LNCAP (cell line): ENCODE measurements around the gene JMJD8.

Experiments used
- TF ChIP-seq, protein P1 (sequence below): fragments of 450-650 bp; IDR thresholded peaks from 2 replicates; pipeline ENCODE4 v1.5.1; 2017; ENCODE audit warnings: mild to moderate bottlenecking

Gene JMJD8

DNA sequence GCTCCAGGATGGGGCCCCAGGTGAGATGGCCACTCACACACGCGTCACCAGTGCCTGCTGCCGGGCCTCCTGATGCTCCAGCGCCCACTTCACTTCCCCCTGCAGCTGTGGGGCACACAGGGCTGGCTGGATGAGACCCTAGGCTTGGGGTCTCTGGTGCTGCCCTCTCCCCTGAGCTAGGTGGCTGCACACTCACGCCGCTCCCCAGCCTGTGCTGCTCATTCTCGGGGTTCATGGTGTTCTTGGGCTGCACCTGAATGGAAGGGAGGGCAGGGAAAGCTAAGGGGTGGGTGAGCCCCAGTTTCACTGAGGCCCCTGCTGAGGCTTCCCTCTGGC is 40.9 kb upstream of the JMJD8 start:
- TF ChIP-seq, protein P1, sequence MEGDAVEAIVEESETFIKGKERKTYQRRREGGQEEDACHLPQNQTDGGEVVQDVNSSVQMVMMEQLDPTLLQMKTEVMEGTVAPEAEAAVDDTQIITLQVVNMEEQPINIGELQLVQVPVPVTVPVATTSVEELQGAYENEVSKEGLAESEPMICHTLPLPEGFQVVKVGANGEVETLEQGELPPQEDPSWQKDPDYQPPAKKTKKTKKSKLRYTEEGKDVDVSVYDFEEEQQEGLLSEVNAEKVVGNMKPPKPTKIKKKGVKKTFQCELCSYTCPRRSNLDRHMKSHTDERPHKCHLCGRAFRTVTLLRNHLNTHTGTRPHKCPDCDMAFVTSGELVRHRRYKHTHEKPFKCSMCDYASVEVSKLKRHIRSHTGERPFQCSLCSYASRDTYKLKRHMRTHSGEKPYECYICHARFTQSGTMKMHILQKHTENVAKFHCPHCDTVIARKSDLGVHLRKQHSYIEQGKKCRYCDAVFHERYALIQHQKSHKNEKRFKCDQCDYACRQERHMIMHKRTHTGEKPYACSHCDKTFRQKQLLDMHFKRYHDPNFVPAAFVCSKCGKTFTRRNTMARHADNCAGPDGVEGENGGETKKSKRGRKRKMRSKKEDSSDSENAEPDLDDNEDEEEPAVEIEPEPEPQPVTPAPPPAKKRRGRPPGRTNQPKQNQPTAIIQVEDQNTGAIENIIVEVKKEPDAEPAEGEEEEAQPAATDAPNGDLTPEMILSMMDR: no peak

DNA sequence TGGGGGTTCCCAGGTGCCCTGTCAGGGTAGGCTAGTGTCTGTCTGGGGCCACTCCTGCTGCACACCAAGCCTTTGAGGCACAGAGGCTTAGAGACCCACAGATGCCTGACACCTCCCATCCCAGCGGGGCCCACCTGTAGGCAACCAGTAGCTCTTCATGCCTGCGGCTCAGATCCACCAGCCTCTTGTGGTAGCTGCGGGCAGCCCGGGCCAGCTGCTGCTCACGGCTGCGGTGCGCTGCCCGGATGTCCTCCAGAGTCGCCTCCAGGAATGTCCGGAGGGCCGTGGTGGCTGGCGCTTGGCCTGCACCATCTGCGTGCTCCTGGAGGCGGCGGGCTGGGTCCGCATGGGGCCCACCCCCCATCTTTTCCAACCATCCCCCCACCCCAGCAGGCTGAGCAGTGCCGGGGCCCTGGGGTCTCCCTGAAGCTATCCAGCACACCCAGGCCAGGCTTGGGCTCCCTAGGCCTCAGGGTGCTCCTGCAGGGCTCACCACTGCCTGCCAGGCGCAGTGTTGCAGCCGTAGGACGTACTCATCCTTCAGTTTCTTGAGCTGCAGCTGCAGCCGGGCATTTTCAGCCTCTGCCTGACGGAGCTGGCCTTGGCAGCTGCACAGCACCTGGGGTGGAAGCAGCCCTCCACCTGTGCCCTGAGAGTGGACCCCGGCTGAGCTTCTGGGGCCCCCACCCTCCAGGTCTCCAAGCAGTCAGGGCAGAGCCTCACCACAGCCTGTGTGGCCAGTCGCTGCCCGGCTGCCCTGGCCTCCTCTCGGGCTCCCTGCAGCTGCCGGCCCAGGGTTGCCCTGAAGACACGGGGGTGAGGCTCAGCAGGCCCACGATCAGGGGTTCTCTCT is 40.3 kb upstream of the JMJD8 start:
- TF ChIP-seq, protein P1: no peak

DNA sequence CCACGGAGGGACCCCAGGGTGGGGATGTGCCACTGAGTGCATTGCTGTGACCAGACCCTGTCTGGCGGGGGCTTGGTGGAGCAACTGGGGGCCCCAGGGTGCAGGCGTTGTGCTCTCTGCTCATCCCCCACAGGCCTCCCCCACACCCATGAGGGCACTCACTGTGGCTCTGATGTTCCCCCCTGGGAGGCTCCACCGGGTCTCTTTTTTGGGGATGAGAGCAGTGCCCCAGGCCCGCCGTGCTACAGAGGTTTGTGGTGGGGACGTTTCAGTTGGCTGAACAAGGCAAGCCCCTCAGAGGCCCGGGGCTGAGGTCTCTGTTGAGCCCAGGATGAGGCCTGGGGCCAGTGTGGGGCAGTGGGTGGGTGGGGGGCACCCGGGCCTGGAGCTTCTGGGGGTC is 39.6 kb upstream of the JMJD8 start:
- TF ChIP-seq, protein P1: no peak

DNA sequence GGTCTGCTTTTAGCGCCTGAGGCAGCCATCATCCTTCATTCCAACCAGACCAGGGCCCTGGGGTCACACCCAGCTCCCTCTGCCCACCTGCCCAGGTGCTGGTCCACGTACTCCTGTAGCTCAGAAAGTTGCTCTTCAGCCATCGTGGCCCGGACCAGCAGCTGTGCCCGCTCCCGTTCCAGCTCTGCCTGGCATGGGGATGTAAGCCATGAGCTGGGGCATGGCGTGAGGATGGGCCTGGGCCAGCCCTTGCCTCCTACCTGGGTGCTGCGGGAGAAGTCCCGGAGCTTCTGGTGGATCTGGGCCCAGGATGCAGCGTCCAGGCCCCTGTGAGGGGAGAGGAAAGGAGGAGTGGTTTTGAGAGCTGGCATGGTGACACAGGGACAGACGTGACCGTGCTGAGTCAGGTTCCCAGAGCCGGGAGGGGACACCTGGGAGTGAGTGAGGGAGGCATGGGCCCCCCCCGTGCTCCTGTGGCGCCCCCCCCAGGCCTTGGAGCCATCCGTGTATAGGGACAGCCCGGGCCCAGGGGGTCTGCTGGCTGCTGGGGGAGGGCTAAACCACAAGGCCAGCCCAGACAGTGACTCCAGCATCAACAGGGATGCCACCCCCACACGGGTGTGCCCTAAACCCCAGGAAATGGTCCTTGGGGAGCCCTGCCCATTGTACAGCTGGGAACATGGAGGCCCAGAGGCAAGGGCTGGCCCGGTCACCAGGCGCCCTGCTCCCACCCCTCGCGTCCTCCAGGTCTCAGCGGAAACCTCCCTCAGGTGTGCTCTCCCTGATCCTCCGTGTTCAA is 38.9 kb upstream of the JMJD8 start:
- TF ChIP-seq, protein P1: no peak

DNA sequence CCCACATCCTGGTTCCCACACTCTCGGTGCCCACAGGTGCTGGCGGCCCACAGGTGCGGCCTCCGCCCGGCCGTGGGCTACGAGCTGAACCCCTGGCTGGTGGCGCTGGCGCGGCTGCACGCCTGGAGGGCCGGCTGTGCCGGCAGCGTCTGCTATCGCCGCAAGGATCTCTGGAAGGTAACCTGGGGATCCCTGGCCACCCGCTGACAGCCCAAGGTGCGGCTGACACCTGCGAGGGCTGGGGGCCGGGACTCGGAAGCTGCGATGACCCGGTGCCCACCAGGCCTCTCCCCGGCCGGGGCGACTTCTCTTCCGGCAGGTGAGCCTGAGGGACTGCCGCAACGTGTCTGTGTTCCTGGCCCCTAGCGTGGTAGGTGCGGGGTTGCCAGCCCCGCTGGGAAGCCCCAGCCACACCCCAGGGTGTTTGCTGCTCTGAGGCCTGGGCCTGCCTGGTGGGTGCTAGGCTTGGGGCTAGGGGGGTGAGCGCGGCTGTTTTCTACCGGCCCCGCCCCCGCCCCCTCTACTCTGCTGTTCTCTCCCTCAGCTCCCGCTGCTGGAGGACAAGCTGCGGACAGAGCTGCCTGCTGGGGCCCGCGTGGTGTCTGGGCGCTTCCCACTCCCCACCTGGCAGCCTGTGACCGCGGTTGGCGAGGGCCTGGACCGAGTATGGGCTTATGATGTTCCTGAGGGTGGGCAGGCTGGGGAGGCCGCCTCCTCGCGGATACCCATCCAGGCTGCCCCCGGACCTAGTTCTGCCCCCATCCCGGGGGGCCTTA is 37.8 kb upstream of the JMJD8 start:
- TF ChIP-seq, protein P1: no peak

DNA sequence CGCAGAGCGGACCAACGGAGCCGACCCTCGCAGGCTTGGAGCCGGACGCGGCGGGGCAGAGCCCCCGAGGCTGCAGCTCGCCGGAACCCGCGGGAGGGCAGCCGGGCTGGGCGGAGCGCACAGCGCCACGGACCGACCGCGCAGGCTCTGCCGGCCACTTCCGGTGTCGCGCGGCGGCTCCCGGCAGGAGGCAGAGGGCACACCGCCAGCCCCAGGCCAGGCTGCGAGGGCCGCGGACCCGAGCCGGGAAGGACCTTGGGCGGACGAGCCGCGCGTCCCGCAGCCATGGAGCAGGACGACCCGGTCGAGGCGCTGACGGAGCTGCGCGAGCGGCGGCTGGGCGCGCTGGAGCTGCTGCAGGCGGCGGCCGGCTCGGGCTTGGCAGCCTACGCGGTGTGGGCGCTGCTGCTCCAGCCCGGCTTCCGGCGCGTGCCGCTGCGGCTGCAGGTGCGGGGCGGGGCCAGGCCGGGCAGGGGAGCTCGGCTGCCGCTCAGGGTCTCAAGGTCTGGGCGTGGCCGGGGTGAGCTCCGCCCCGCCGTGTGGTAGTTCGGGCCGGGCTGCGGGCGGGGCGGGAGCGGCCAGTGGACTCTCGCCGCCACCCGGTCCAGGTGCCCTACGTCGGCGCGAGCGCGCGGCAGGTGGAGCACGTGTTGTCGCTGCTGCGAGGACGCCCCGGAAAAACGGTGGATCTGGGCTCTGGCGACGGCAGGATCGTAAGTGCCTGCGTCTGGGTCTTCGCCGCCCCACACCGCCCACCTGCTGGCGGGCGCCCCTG is 37.0 kb upstream of the JMJD8 start, which contains the start of gene ANTKMT:
Gene ANTKMT (plus strand): TSS at position 157 of the 775 bp plus-strand sequence. CDS start 129 bp downstream, at position 286.
- TF ChIP-seq, protein P1: no peak
